Measurements from ENCODE around the gene RGS6. TPM values are rescaled to one million over a fixed set of nuclear protein-coding genes. Genes with fewer than 3 reads are reported as not detected.

The RGS6 gene
- total RNA-seq, 2 donors from 2014 or later: 0.15 to 0.45 TPM

- intact Hi-C loops (cut with DNase I): no loop called here
- Histone ChIP-seq H3K36me3 (no peaks in the 10 kb centered on the region), H3K9ac (ENCODE audit: low read depth in 2 of 2, low read length in 2 of 2) (no peak overlapping the region), H3K4me3 (no peak overlapping the region), H3K9me3 (no peaks in the 10 kb centered on the region), H3K4me1 (no peaks in the 10 kb centered on the region), H3K27ac (no peak overlapping the region), H3K27me3 (no peaks in the 10 kb centered on the region)
- no peak for DNase-seq
- TF ChIP-seq CTCF (IDR thresholded peaks at IDR 0.05): no peak
Measured at GRCh38 chr14:72492196-72492595, 560.0 kb downstream of the RGS6 start.

GRCh38 chr14:72495668-72496067 is 563.4 kb downstream of the RGS6 start:
- intact Hi-C loops (cut with DNase I): no loop called here
- Histone ChIP-seq H3K9me3 (no peaks in the 10 kb centered on the region), H3K36me3 (no peaks in the 10 kb centered on the region), H3K4me3 (no peak overlapping the region), H3K27ac (no peak overlapping the region), H3K9ac (ENCODE audit: low read depth in 2 of 2, low read length in 2 of 2) (no peak overlapping the region), H3K27me3 (no peaks in the 10 kb centered on the region), H3K4me1 (no peaks in the 10 kb centered on the region)
- TF ChIP-seq CTCF (IDR thresholded peaks at IDR 0.05): no peak
- DNase-seq: no peak

- no peaks in the 10 kb centered on the region for H3K36me3 ChIP-seq
- H3K4me1 ChIP-seq: no peaks in the 10 kb centered on the region
- TF ChIP-seq CTCF (IDR thresholded peaks at IDR 0.05): no peak
- H3K27me3 ChIP-seq: no peaks in the 10 kb centered on the region
- DNase-seq: no peak
- no peak overlapping the region for H3K4me3 ChIP-seq
- no peak overlapping the region for H3K9ac ChIP-seq (ENCODE audit: low read depth in 2 of 2, low read length in 2 of 2)
- no peak overlapping the region for H3K27ac ChIP-seq
- intact Hi-C loops (cut with DNase I): no loop called here
- no peaks in the 10 kb centered on the region for H3K9me3 ChIP-seq
Measured at GRCh38 chr14:72498646-72499045, 566.4 kb downstream of the RGS6 start.

GRCh38 chr14:72499746-72500145 is 567.5 kb downstream of the RGS6 start:
- no peaks in the 10 kb centered on the region for H3K9me3 ChIP-seq
- no peaks in the 10 kb centered on the region for H3K4me1 ChIP-seq
- H3K27ac ChIP-seq: no peak overlapping the region
- no peak for DNase-seq
- H3K36me3 ChIP-seq: no peaks in the 10 kb centered on the region
- no peaks in the 10 kb centered on the region for H3K27me3 ChIP-seq
- no peak for TF ChIP-seq CTCF (IDR thresholded peaks at IDR 0.05)
- H3K4me3 ChIP-seq: no peak overlapping the region
- H3K9ac ChIP-seq (ENCODE audit: low read depth in 2 of 2, low read length in 2 of 2): no peak overlapping the region
- intact Hi-C loops (cut with DNase I): no loop called here

GRCh38 chr14:72500234-72500838 is 568.1 kb downstream of the RGS6 start:
- TF ChIP-seq CTCF (IDR thresholded peaks at IDR 0.05): no peak
- intact Hi-C loops (cut with DNase I): no loop called here

More at GRCh38 chr14:72500234-72500838, 568.1 kb downstream of the RGS6 start:
- Histone ChIP-seq H3K4me1 (no peaks in the 10 kb centered on the region), H3K36me3 (no peaks in the 10 kb centered on the region), H3K9ac (ENCODE audit: low read depth in 2 of 2, low read length in 2 of 2) (no peak overlapping the region), H3K27ac (no peak overlapping the region), H3K4me3 (no peak overlapping the region), H3K9me3 (no peaks in the 10 kb centered on the region), H3K27me3 (no peaks in the 10 kb centered on the region)
- DNase-seq: no peak

Measured in colonic mucosa (tissue), 4 donors.